Keratinocyte (primary cell): ENCODE results near the gene F11.

Experiments
- EZH2 ChIP-seq: IDR thresholded peaks from one replicate; pipeline ENCODE4 v1.6.1; 2012; ENCODE audit warnings: inconsistent platforms, mild to moderate bottlenecking, low read length, moderate library complexity
- TF ChIP-seq, protein P1 (sequence below), 3 experiments: IDR thresholded peaks in 1 of 3; conservative IDR thresholded peaks in 1 of 3; optimal IDR thresholded peaks in 1 of 3; 2 replicates in 2 of 3; 3 replicates in 1 of 3; pipeline versions ENCODE3 to v1.5.1; 2011; ENCODE audit warnings: low read length in 3 of 3, mild to moderate bottlenecking in 3 of 3, moderate library complexity in 2 of 3, control low read depth in 1 of 3, inconsistent platforms in 1 of 3; ENCODE audit not compliant: insufficient read depth in 2 of 3; ENCODE audit errors: extremely low read depth in 1 of 3

DNA sequence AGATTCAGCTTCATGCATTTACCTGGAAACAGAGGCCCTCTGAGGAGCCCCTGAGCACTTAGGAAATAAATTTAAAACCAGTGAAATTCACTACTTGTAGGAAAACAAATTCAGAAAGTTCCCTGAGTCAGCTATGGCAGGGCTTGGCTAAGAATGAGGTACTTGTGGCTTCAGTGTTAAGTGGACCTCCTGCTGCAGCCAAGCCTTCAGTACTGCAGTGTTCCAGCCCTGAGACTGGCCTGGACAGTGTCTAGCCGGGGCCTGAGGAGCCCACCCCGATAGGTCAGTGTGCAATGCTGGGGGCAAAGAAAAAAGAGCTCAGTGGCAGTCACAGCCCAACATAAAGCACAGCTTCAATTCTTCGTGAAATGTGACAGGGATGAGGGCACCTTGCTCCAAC, 41.9 kb downstream of the F11 start:
- TF ChIP-seq, protein P1, sequence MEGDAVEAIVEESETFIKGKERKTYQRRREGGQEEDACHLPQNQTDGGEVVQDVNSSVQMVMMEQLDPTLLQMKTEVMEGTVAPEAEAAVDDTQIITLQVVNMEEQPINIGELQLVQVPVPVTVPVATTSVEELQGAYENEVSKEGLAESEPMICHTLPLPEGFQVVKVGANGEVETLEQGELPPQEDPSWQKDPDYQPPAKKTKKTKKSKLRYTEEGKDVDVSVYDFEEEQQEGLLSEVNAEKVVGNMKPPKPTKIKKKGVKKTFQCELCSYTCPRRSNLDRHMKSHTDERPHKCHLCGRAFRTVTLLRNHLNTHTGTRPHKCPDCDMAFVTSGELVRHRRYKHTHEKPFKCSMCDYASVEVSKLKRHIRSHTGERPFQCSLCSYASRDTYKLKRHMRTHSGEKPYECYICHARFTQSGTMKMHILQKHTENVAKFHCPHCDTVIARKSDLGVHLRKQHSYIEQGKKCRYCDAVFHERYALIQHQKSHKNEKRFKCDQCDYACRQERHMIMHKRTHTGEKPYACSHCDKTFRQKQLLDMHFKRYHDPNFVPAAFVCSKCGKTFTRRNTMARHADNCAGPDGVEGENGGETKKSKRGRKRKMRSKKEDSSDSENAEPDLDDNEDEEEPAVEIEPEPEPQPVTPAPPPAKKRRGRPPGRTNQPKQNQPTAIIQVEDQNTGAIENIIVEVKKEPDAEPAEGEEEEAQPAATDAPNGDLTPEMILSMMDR (optimal IDR thresholded peaks at IDR 0.05 in 1 of 3, IDR thresholded peaks at IDR 0.05 in 1 of 3, conservative IDR thresholded peaks at IDR 0.05 in 1 of 3; ENCODE audit: extremely low read depth in 1 of 3, insufficient read depth in 2 of 3, low read length in 3 of 3): no peak
- no peak for TF ChIP-seq EZH2
